Measurements from ENCODE around the gene ZFHX3.

The ZFHX3 gene, protein sequence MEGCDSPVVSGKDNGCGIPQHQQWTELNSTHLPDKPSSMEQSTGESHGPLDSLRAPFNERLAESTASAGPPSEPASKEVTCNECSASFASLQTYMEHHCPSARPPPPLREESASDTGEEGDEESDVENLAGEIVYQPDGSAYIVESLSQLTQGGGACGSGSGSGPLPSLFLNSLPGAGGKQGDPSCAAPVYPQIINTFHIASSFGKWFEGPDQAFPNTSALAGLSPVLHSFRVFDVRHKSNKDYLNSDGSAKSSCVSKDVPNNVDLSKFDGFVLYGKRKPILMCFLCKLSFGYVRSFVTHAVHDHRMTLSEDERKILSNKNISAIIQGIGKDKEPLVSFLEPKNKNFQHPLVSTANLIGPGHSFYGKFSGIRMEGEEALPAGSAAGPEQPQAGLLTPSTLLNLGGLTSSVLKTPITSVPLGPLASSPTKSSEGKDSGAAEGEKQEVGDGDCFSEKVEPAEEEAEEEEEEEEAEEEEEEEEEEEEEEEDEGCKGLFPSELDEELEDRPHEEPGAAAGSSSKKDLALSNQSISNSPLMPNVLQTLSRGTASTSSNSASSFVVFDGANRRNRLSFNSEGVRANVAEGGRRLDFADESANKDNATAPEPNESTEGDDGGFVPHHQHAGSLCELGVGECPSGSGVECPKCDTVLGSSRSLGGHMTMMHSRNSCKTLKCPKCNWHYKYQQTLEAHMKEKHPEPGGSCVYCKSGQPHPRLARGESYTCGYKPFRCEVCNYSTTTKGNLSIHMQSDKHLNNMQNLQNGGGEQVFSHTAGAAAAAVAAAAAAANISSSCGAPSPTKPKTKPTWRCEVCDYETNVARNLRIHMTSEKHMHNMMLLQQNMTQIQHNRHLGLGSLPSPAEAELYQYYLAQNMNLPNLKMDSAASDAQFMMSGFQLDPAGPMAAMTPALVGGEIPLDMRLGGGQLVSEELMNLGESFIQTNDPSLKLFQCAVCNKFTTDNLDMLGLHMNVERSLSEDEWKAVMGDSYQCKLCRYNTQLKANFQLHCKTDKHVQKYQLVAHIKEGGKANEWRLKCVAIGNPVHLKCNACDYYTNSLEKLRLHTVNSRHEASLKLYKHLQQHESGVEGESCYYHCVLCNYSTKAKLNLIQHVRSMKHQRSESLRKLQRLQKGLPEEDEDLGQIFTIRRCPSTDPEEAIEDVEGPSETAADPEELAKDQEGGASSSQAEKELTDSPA (N-terminal part only)

DNA sequence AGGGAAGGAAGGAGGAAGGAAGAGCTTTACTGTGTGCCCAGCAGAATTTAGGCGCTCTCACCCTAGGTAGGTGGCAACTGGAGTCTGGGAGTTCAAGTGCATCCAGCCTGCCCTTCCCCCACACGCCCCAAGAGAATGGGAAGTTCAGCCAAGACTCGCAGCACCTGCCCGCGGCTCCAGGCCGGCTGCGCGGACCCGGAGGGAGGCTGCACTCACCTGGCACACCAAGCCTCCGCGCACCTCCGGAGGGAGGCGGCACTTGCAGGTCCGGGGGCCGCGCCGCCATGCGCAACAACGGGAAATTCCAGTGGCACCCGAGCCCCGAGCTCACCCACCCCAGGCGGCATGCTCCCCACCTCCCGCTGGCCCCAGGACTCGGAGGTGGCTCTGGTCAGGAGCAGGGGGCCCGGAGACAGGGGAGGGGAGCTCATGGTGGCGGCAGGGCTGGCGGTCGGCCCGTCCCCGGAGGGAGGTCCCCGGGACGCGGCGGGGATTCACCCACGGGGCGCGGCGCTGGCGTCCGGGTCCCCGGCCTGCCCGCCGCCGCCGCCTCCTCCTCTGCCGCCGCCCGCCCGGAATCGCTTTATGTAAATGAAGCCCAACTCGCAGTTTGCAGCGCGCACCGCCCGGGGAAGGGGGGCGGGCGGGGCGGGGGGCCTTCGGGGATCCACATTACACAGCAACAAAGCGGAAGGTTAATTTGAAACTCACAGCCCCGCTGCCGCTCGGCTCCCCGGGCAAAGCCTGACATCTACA lies at the start of gene ZFHX3:
TSS of gene ZFHX3 (minus strand) at position 593 of the 756 bp plus-strand sequence. CDS start 87,983 bp downstream, outside the sequence.
- H3K9ac ChIP-seq (ENCODE audit: insufficient read length) = peak within 1 kb of the TSS; percentile 53
- H3K9me3 ChIP-seq (ENCODE audit: low read depth, low read length) = no peaks in the 10 kb centered on the region
- TF ChIP-seq FOXP2 (optimal IDR thresholded peaks at IDR 0.05; ENCODE audit: control extremely low read depth, extremely low read length, insufficient read depth) = no peak
- no peak for TF ChIP-seq POLR2AphosphoS5 (IDR thresholded peaks at IDR 0.05; ENCODE audit: borderline replicate concordance, low read depth, low read length)
- no peak for TF ChIP-seq EZH2 (IDR thresholded peaks at IDR 0.05)
- no peak for DNase-seq (ENCODE audit: low read depth, low spot score)
- H3K4me3 ChIP-seq = peak within 1 kb of the TSS; percentile 72
- H3K36me3 ChIP-seq (ENCODE audit: insufficient read depth, low read length) = no peaks in the 10 kb centered on the region
- H3K27ac ChIP-seq = no peak within 1 kb of the TSS

DNA sequence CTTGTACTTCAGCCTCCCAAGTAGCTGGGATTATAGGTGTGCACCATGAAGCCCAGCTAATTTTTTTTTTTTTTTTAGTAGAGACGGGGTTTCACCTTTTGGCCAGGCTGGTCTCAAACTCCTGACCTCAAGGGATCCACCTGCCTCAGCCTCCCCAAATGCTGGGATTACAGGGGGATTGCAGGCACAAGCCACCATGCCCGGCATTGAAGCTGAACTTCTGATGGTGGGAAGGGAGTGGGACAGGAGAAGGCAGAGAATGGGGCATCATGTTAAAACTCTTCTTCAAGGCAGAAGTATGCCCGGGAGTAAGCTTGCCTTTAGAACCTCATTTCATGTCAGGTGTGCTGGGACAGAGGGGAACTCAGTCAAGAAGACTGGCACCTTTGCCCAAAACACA lies 48.6 kb upstream of the ZFHX3 start:
- no peak for TF ChIP-seq EZH2 (IDR thresholded peaks at IDR 0.05)
- TF ChIP-seq FOXP2 (optimal IDR thresholded peaks at IDR 0.05; ENCODE audit: control extremely low read depth, extremely low read length, insufficient read depth) = no peak
- no peak for TF ChIP-seq POLR2AphosphoS5 (IDR thresholded peaks at IDR 0.05; ENCODE audit: borderline replicate concordance, low read depth, low read length)
- Histone ChIP-seq H3K9me3 (ENCODE audit: low read depth, low read length) (no peaks in the 10 kb centered on the region), H3K36me3 (ENCODE audit: insufficient read depth, low read length) (no peaks in the 10 kb centered on the region), H3K4me3 (no peak overlapping the region), H3K27ac (no peak overlapping the region), H3K9ac (ENCODE audit: insufficient read length) (no peak overlapping the region)
- no peak for DNase-seq (ENCODE audit: low read depth, low spot score)

DNA sequence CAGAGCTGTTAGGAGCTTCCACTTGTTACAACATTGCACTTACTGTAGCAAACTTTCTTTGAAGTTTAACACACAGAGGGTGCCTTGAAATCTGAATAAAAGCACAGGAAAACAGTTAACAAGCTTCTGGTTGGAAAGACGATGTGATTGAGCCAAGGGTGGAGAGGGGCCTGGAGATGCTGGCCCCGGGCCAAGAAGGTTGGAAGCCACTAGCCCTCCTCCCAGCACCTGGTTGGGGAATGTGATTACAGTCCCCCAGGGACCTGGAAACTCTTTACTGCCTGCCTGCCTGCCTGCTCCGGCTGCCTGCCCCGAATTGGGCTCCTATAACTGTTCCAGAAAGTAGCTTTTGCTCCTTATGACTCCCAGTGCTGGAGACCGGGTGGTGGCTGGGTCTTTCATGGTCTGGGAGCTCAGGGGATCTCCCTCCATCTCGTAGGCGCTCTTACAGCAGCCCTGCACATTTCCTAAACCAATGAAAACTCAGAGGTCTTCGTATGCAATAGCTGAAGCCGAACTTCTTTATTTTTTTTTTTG lies 48.0 kb upstream of the ZFHX3 start:
- Histone ChIP-seq H3K9me3 (ENCODE audit: low read depth, low read length) (no peaks in the 10 kb centered on the region), H3K27ac (peak overlapping the region; percentile 68), H3K36me3 (ENCODE audit: insufficient read depth, low read length) (no peaks in the 10 kb centered on the region), H3K9ac (ENCODE audit: insufficient read length) (no peak overlapping the region), H3K4me3 (peak overlapping the region; percentile 45)
- DNase-seq (ENCODE audit: low read depth, low spot score) = no peak
- TF ChIP-seq FOXP2 (optimal IDR thresholded peaks at IDR 0.05; ENCODE audit: control extremely low read depth, extremely low read length, insufficient read depth) = no peak
- TF ChIP-seq POLR2AphosphoS5 (IDR thresholded peaks at IDR 0.05; ENCODE audit: borderline replicate concordance, low read depth, low read length) = no peak
- no peak for TF ChIP-seq EZH2 (IDR thresholded peaks at IDR 0.05)

DNA sequence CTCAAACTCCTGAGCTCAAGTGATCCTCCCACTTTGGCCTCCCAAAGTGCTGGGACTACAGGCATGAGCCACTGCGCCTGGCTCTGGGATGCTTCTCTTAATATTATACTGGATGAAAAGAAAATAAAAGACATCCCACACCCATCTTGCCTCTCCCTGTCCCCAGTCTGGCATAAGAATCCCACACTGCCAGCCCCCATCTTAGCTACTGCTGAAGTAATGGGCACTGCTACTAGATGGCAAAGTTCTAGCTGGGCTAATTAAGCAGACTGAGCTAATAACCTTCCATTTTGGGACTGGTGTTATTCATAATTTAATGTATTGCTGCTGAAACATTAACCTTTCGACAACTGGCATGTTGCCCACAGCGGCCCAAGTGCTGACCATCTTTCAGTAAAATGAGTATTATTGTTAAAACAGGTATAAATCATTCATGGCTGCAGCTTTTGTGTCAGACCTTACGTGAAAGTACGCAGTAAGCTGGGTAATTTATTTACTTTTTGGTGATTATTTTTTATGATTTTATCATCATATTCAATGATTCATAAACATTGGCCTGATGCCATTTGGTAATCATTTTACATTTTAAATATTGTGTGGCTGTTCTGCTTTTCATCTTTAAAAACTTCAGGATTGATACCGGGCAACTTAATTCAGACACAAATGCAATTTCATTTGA lies 47.4 kb upstream of the ZFHX3 start:
- H3K36me3 ChIP-seq (ENCODE audit: insufficient read depth, low read length) = no peaks in the 10 kb centered on the region
- H3K9ac ChIP-seq (ENCODE audit: insufficient read length) = no peak overlapping the region
- no peaks in the 10 kb centered on the region for H3K9me3 ChIP-seq (ENCODE audit: low read depth, low read length)
- H3K27ac ChIP-seq = peak overlapping the region; percentile 68
- DNase-seq (ENCODE audit: low read depth, low spot score) = no peak
- H3K4me3 ChIP-seq = peak overlapping the region; percentile 45
- TF ChIP-seq FOXP2 (optimal IDR thresholded peaks at IDR 0.05; ENCODE audit: control extremely low read depth, extremely low read length, insufficient read depth) (no peak), EZH2 (IDR thresholded peaks at IDR 0.05) (no peak), POLR2AphosphoS5 (IDR thresholded peaks at IDR 0.05; ENCODE audit: borderline replicate concordance, low read depth, low read length) (no peak)

DNA sequence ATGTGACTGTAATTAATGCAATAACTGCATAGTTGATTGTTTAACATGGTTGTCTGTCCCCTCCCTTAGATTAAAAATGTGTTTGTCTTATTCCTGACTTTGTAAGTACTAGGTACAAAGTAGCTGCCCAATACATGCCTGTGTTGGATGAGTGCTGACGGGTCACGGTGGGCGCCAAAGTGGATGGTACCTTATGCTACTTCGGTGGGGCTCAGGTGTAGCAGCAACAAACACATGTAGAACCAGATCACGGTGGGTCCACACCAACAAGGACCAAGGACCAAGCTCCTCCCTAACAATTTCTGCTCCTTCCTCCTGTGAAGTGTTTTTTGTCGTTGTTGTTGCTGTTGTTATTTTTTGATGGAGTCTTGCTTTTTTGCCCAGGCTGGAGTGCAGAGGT lies 46.4 kb upstream of the ZFHX3 start:
- H3K9me3 ChIP-seq (ENCODE audit: low read depth, low read length) = no peaks in the 10 kb centered on the region
- H3K9ac ChIP-seq (ENCODE audit: insufficient read length) = no peak overlapping the region
- TF ChIP-seq EZH2 (IDR thresholded peaks at IDR 0.05) = no peak
- no peak for TF ChIP-seq POLR2AphosphoS5 (IDR thresholded peaks at IDR 0.05; ENCODE audit: borderline replicate concordance, low read depth, low read length)
- no peak for TF ChIP-seq FOXP2 (optimal IDR thresholded peaks at IDR 0.05; ENCODE audit: control extremely low read depth, extremely low read length, insufficient read depth)
- H3K27ac ChIP-seq = no peak overlapping the region
- H3K36me3 ChIP-seq (ENCODE audit: insufficient read depth, low read length) = no peaks in the 10 kb centered on the region
- DNase-seq (ENCODE audit: low read depth, low spot score) = no peak
- H3K4me3 ChIP-seq = no peak overlapping the region

DNA sequence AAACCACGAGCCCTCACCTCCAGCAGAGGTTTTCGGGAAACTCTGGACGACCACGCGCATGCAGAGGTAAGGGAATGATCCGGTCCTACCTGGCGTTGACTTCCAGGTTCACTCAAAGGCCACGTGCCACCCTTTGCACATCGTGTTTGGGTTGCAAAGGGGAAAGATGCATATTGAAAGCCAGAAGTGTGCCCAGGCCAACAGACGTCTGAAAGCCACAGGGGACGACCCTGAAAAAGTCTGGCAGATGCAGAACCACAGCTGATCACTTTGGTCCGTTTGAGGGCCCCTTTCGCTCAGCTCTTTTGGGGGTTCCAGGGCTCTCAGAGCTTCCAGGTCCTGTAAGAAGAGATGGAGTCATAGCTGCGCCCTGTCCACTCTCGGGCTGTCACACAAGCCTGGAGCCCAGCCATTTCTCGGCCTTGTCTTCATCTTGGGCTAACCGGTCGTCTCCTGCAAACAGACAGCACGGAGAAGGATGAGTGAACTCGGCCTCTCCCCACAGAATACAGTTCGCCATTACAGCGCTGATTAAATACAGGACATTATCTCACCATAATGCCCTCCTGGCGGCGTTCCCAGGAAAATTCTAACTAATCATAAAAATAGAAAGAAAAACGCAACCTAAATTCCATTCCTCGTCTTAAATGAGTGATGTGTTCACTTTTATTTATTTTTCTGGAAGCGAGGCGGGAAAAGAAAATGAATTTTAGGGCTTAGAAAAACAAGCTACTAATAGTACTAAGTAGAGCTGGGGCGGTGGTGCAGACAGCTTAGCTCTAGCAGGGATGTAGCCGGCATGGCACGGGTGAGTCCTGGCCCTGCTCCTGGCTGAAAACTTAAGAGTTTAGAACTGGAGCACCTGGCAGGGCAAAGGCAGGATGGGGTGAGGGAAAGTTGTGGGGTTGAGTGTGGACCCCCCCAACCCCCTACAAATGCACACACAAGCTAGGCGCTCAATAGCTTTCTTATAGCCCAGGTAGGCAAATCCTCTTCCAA lies 45.5 kb upstream of the ZFHX3 start:
- no peak for TF ChIP-seq POLR2AphosphoS5 (IDR thresholded peaks at IDR 0.05; ENCODE audit: borderline replicate concordance, low read depth, low read length)
- TF ChIP-seq FOXP2 (optimal IDR thresholded peaks at IDR 0.05; ENCODE audit: control extremely low read depth, extremely low read length, insufficient read depth) = no peak
- no peak for TF ChIP-seq EZH2 (IDR thresholded peaks at IDR 0.05)
- H3K4me3 ChIP-seq = no peak overlapping the region
- no peak for DNase-seq (ENCODE audit: low read depth, low spot score)
- H3K36me3 ChIP-seq (ENCODE audit: insufficient read depth, low read length) = no peaks in the 10 kb centered on the region
- H3K27ac ChIP-seq = no peak overlapping the region
- no peaks in the 10 kb centered on the region for H3K9me3 ChIP-seq (ENCODE audit: low read depth, low read length)
- no peak overlapping the region for H3K9ac ChIP-seq (ENCODE audit: insufficient read length)

Measured in SK-N-MC (cell line).